Measurements from ENCODE around the gene PFKFB2.
A peak's percentile ranks its signal among the peaks of the same experiment; 100 is the strongest.

The PFKFB2 gene

GRCh38 chr1:207021876-207022596, 31.0 kb upstream of the PFKFB2 start:
- DNase-seq (ENCODE audit: low read depth in 2 of 2): no peak

GRCh38 chr1:207022996-207023679, 29.9 kb upstream of the PFKFB2 start:
- no peak for DNase-seq (ENCODE audit: low read depth in 2 of 2)

- peak in 1 of 2 donors; percentile 12 for DNase-seq (ENCODE audit: low read depth in 2 of 2)
These were observed 28.6 kb upstream of the PFKFB2 start for GRCh38 chr1:207024202-207025145.

GRCh38 chr1:207025146-207025880, 27.8 kb upstream of the PFKFB2 start:
- no peak for DNase-seq (ENCODE audit: low read depth in 2 of 2)

- no peak for DNase-seq (ENCODE audit: low read depth in 2 of 2)
These were observed 27.0 kb upstream of the PFKFB2 start for GRCh38 chr1:207026104-207026534.

GRCh38 chr1:207027206-207027777, 25.8 kb upstream of the PFKFB2 start:
- DNase-seq (ENCODE audit: low read depth in 2 of 2): no peak

GRCh38 chr1:207027921-207028320, 25.2 kb upstream of the PFKFB2 start:
- DNase-seq (ENCODE audit: low read depth in 2 of 2): no peak

- DNase-seq (ENCODE audit: low read depth in 2 of 2): no peak
These were observed 24.0 kb upstream of the PFKFB2 start for GRCh38 chr1:207028884-207029650.

GRCh38 chr1:207029701-207030521, 23.2 kb upstream of the PFKFB2 start:
- no peak for DNase-seq (ENCODE audit: low read depth in 2 of 2)

- no peak for DNase-seq (ENCODE audit: low read depth in 2 of 2)
These were observed 22.5 kb upstream of the PFKFB2 start for GRCh38 chr1:207030522-207031009.

- no peak for DNase-seq (ENCODE audit: low read depth in 2 of 2)
These were observed 22.1 kb upstream of the PFKFB2 start for GRCh38 chr1:207031016-207031415.

- no peak for DNase-seq (ENCODE audit: low read depth in 2 of 2)
These were observed 21.3 kb upstream of the PFKFB2 start for GRCh38 chr1:207031632-207032264.

- DNase-seq (ENCODE audit: low read depth in 2 of 2): no peak
These were observed 20.5 kb upstream of the PFKFB2 start, which contains the start of gene C1orf116 for GRCh38 chr1:207032528-207033017. C1orf116 (minus strand) TSS chr1:207032756; CDS start chr1:207027598, 5,158 bp downstream.

- DNase-seq (ENCODE audit: low read depth in 2 of 2): no peak
These were observed 19.8 kb upstream of the PFKFB2 start for GRCh38 chr1:207033302-207033701.

- no peak for DNase-seq (ENCODE audit: low read depth in 2 of 2)
These were observed 18.9 kb upstream of the PFKFB2 start for GRCh38 chr1:207034208-207034607.

- DNase-seq (ENCODE audit: low read depth in 2 of 2): no peak
These were observed 18.1 kb upstream of the PFKFB2 start for GRCh38 chr1:207034998-207035397.

- DNase-seq (ENCODE audit: low read depth in 2 of 2): no peak
These were observed 17.1 kb upstream of the PFKFB2 start for GRCh38 chr1:207035877-207036551.

GRCh38 chr1:207036865-207037264, 16.2 kb upstream of the PFKFB2 start:
- no peak for DNase-seq (ENCODE audit: low read depth in 2 of 2)

Measured in stimulated activated CD8-positive, alpha-beta memory T cell treated with anti-CD3 and anti-CD28 coated beads, Interleukin-2, amount 100 ng/mL, for 48 hours (primary cell).